SIG-M5 treated with dmso at 0.1 percent for 504 hours (cell line): ENCODE data around the gene FAAH.

ENCODE experiments used
- DNase-seq: peaks from one replicate; lab custom pipeline; 2025; ENCODE audit not compliant: unreplicated experiment; lab: John Stamatoyannopoulos, UW

Gene FAAH

GRCh38 chr1:46449223-46450159 lies 55.4 kb downstream of the FAAH start:
- DNase-seq: no peak

- DNase-seq: no peak
Observed at GRCh38 chr1:46450160-46450517, 56.0 kb downstream of the FAAH start.

GRCh38 chr1:46451948-46452930 lies 58.1 kb downstream of the FAAH start:
- no peak for DNase-seq

DNA sequence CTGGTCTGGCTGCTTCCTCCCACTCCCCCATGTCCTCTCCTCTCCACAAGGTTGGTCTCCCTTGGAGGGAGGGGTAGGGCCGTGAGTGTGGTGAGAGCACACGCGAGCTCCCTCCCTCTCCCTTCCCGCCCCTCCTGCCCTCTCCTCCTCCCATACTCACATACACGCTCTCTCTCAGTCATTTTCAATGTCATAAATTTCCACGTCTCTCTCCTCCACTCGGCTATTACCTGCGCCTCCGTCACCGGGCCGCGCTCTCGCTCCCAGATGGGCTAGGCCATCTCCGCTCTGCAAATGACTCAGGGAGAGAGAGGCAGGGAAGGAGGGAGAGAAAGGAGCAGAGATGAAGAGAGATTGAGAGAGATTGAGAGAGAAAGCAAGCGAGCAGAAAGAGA lies 58.8 kb downstream of the FAAH start:
- no peak for DNase-seq

GRCh38 chr1:46453449-46453848 lies 59.3 kb downstream of the FAAH start:
- DNase-seq: no peak

GRCh38 chr1:46455951-46456350 lies 61.8 kb downstream of the FAAH start:
- no peak for DNase-seq

DNA sequence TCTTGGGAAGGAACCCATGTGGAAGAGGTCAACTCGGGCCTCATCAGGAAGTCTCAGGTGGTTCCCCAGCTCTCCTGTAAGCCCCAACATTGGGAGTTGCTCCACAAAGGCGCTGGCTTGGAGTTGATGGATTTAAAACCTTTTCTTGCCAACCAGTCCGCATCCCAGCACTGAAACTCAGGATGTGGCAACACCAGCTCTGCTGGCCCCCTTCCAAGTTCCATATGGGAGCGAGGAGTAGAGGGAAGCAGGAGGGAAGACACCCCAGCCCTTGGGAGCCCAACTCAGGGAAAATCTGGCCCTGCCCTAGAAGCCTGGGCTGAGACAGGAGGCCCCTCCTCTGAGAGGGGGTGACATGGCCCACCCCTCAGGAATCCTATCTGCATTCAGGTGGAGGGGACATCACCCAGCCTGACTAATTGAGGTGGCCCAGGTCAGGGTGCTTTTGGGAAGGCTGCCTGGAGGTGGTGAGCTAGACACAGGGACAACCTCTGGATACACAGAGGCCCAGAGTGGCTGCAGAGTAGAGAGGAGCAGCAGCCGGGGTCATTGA lies 62.4 kb downstream of the FAAH start:
- no peak for DNase-seq

DNA sequence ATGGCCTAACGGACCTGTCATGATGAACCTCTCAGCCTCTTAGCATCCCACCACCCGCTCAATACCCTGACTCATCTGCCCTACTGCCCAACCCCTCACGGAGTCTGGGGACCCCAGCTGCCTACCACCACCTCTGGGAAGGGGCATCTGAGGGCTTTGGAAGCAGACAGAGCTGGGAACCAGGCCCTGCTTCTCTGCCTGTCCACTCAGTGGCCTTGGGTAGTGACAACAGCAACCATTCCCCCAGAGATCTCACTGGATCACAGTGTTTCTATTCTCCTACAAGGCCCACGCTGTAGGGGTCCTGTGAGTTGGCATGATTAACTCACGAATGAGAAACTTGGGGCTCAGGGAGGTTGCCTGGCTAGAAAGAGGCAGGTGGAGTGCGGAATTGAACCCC lies 63.1 kb downstream of the FAAH start:
- DNase-seq: no peak

DNA sequence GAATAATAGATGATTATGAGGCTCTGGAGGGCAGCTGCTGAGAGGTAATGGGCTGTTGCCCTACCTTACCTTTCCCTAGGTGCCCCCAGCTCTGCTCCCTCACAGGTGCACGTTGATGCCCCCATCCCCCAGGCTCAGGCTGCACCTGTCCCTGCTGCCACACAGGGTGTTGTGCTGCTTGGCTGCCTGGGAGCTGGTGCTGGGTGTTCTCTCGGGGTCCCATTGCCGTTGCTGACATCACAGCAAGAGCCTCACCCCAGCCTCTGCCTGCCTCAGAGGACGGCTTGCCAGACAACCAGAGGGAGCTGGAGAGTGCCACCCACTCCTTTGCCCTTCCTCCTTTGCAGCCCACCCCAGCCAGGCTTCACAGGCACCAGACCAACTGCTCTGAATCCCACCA lies 64.1 kb downstream of the FAAH start:
- no peak for DNase-seq

- DNase-seq: no peak
Observed at GRCh38 chr1:46458846-46459245, 64.7 kb downstream of the FAAH start.

DNA sequence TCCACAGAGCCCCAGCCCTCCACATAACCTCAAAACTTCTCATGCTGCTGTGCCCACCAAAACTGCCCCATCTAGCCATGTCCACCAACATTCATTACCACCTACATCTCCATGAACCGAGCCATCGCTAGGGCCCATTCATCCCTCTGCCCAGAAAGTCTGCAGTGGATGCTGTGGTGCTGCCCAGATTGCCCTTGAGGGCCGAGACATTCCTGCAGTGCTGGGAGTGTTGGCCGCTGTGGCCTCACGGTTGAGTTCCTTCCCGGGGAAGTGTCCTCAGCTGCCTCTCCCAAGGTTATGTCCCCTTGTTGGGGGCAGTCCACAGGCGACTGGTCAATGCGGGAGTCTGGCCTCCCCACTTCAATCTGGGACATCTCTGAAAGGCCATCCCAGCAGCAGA lies 65.2 kb downstream of the FAAH start:
- no peak for DNase-seq

- DNase-seq: no peak
Observed at GRCh38 chr1:46461017-46461808, 67.1 kb downstream of the FAAH start.

- no peak for DNase-seq
Observed at GRCh38 chr1:46461809-46462448, 67.8 kb downstream of the FAAH start.
